ENCODE results near the gene ARHGAP40. TPM values are rescaled to one million over a fixed set of nuclear protein-coding genes. Genes with fewer than 3 reads are reported as not detected.

ARHGAP40 gene
- total and polyA plus RNA-seq, 2 of the 8 experiments (the other 6 are each of a cell fraction or from before 2014, with no cell fraction given): 0.74 to 1.4 TPM

GRCh38 chr20:38601216-38602184 lies at the start of gene ARHGAP40 (continued):
- TF ChIP-seq CTCF (IDR thresholded peaks at IDR 0.05; ENCODE audit: control extremely low read depth in 1 of 3, insufficient read depth in 1 of 3, low read depth in 1 of 3, low read length in 3 of 3): peak in 2 of 3 experiments; percentile 31 to 43; a peak in 2 of 4 replicates
- TF ChIP-seq EGR1 (IDR thresholded peaks at IDR 0.05; ENCODE audit: borderline replicate concordance, low read depth, low read length): peak; percentile 85
- peak; percentile 26; the same call in 1 of the 2 replicates for TF ChIP-seq MAX (IDR thresholded peaks at IDR 0.05)
- TF ChIP-seq SP1 (IDR thresholded peaks at IDR 0.05; ENCODE audit: low read depth, low read length): no peak
- TF ChIP-seq KDM4A (IDR thresholded peaks at IDR 0.05; ENCODE audit: low read depth, low read length, severe bottlenecking): peak; percentile 64

Measured in H1 (cell line).